Calu3 (cell line): Measurements from ENCODE around the gene CASTOR1. TPM values are rescaled to one million over a fixed set of nuclear protein-coding genes. Genes with fewer than 3 reads are reported as not detected.

ENCODE experiments used
- BruUV-seq: library from RNA; stranded (reverse); fragments of 400-500 nt; replicated peaks from 2 replicates; lab custom pipeline; 2021; lab: Mats Ljungman, UMichigan
- CTCF ChIA-PET: fragments of 300-600 bp; sonication (Branson Sonifier 250); formaldehyde crosslinking; loops from one replicate; lab custom pipeline; 2022; ENCODE audit warnings: antibody characterized with exemption; lab: Charles Lee
- DNase-seq: peaks from one replicate; pipeline ENCODE4 v3.0.0; 2022
- H3K27ac Mint-ChIP-seq: one replicate; pipeline ENCODE4 v1.8.0; 2022; ENCODE audit warnings: mixed read lengths; ENCODE audit not compliant: unreplicated experiment
- H3K27me3 Mint-ChIP-seq: one replicate; pipeline ENCODE4 v1.8.0; 2022; ENCODE audit warnings: mixed read lengths; ENCODE audit not compliant: unreplicated experiment
- H3K36me3 Mint-ChIP-seq: one replicate; pipeline ENCODE4 v1.8.0; 2022; ENCODE audit warnings: mild to moderate bottlenecking, moderate library complexity, mixed read lengths; ENCODE audit not compliant: insufficient read depth, unreplicated experiment
- H3K4me1 Mint-ChIP-seq: one replicate; pipeline ENCODE4 v1.8.0; 2022; ENCODE audit warnings: mild to moderate bottlenecking, low read depth, mixed read lengths; ENCODE audit not compliant: unreplicated experiment
- H3K4me3 Mint-ChIP-seq: one replicate; pipeline ENCODE4 v1.8.0; 2022; ENCODE audit warnings: mild to moderate bottlenecking, low read depth, moderate library complexity, mixed read lengths; ENCODE audit not compliant: unreplicated experiment
- H3K9me3 Mint-ChIP-seq: one replicate; pipeline ENCODE4 v1.8.0; 2022; ENCODE audit warnings: low read depth, mixed read lengths; ENCODE audit not compliant: unreplicated experiment
- CTCF ChIP-seq: fragments of 200-600 bp; IDR thresholded peaks from one replicate; pipeline ENCODE4 v1.8.0; 2022; ENCODE audit warnings: antibody characterized with exemption; ENCODE audit not compliant: unreplicated experiment
- intact Hi-C: fragments of 100-400 bp; cut with micrococcal nuclease; formaldehyde crosslinking; loops from one replicate; pipeline ENCODE4 v1.10.0; 2022; ENCODE audit not compliant: unreplicated experiment
- total RNA-seq: library from RNA; stranded (reverse); gene quantifications from 2 replicates; pipeline ENCODE4 v1.2.3, GENCODE V29; 2022

CASTOR1 gene
- total RNA-seq, 1 experiment from 2014 or later: 14.2 TPM

- Mint-ChIP-seq H3K36me3 (peaks cover 8% of the 10 kb centered on the region), H3K27ac (no peak overlapping the region), H3K4me3 (no peak overlapping the region), H3K9me3 (no peaks in the 10 kb centered on the region), H3K4me1 (peaks cover 92% of the 10 kb centered on the region), H3K27me3 (no peaks in the 10 kb centered on the region)
- no TSS peak for BruUV-seq
- TF ChIP-seq CTCF: no peak
- CTCF ChIA-PET: interaction anchor here (0.7 to 1.0 kb wide), 2 partner anchors 12 to 22 kb away, joined by 3 to 7 read pairs; no protein-coding TSS in a partner anchor
- intact Hi-C loops: no loop called here
- no peak for DNase-seq
Measured at GRCh38 chr22:30309951-30310741, 20.8 kb upstream of the CASTOR1 start.

- DNase-seq: no peak
- Mint-ChIP-seq H3K36me3 (peaks cover 8% of the 10 kb centered on the region), H3K4me3 (no peak overlapping the region), H3K27ac (no peak overlapping the region), H3K9me3 (no peaks in the 10 kb centered on the region), H3K4me1 (peaks cover 92% of the 10 kb centered on the region), H3K27me3 (no peaks in the 10 kb centered on the region)
- CTCF ChIA-PET: interaction anchor here (0.6 to 1.3 kb wide), 2 partner anchors 10 to 120 kb away, joined by 4 to 14 read pairs; no protein-coding TSS in a partner anchor
- no TSS peak for BruUV-seq
- no peak for TF ChIP-seq CTCF
- intact Hi-C loops: no loop called here
Measured at GRCh38 chr22:30308518-30309230, 19.4 kb upstream of the CASTOR1 start.

DNA sequence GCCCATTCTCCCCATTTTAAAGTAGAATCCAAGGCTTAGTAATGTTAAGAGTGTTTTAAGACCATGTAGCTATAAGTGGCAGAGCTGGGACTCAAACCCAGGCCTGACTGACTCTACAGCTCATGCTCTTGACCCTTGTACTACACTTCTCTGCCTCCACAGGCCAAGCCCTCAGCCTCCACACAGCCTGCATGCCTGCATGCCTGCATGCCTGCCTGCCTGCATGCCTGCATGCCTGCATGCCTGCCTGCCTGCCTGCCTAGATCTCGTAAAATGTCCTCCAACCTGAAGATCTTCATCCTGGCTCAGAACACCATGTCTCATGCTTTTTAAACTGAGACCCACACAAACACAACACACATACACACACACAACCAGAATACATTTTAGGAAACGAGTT is 18.8 kb upstream of the CASTOR1 start:
- Mint-ChIP-seq H3K9me3 (no peaks in the 10 kb centered on the region), H3K4me1 (peaks cover 92% of the 10 kb centered on the region), H3K27me3 (no peaks in the 10 kb centered on the region), H3K4me3 (no peak overlapping the region), H3K36me3 (peaks cover 8% of the 10 kb centered on the region), H3K27ac (no peak overlapping the region)
- BruUV-seq: no TSS peak
- intact Hi-C loops: no loop called here
- no peak for TF ChIP-seq CTCF
- CTCF ChIA-PET: interaction anchor here (0.6 to 1.3 kb wide), 2 partner anchors 10 to 119 kb away, joined by 4 to 14 read pairs; no protein-coding TSS in a partner anchor
- no peak for DNase-seq

DNA sequence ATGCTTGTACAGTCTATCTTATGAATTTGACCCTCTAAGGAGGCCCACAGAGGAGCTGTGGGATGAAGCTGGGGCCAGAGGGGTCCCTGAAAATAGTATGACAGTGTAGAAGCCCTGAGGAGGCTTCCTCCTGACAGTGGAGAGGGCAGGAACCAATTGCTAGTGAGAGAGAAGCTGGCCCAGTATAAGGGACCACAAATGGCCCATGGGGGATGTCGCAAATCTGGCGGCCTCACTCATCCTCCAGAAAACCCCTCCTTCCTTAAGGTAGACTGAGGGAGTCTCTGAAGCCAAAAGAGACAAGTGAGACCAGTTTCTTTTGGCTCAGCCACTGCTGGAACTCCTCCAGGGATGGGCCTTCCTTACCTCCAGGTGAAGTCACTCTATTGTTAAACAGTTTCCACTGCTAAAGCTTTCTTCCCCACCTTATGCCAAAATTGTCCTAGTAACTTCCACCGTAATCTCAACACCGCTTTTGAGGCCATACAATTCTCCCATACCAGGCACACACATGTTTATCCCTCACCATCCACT is 17.8 kb upstream of the CASTOR1 start:
- Mint-ChIP-seq H3K4me3 (no peak overlapping the region), H3K27me3 (no peaks in the 10 kb centered on the region), H3K9me3 (no peaks in the 10 kb centered on the region), H3K36me3 (peaks cover 12% of the 10 kb centered on the region), H3K27ac (no peak overlapping the region), H3K4me1 (peaks cover 92% of the 10 kb centered on the region)
- no peak for DNase-seq
- CTCF ChIA-PET: no interaction called here
- BruUV-seq: no TSS peak
- intact Hi-C loops: no loop called here
- TF ChIP-seq CTCF: no peak
